ENCODE results near the gene ATG4B. TPM values are rescaled to one million over a fixed set of nuclear protein-coding genes. Genes with fewer than 3 reads are reported as not detected.

ATG4B gene
- total RNA-seq, 1 experiment from 2014 or later: 133 TPM

- DNase-seq (ENCODE audit: low spot score): no peak
- Mint-ChIP-seq H3K9me3 (peaks cover 11% of the 10 kb centered on the region), H3K27ac (peak overlapping the region; percentile 45), H3K27me3 (ENCODE audit: low read depth) (no peaks in the 10 kb centered on the region), H3K4me3 (peak overlapping the region; percentile 81), H3K4me1 (peaks cover 20% of the 10 kb centered on the region), H3K36me3 (peaks cover 40% of the 10 kb centered on the region)
- CTCF ChIA-PET: no interaction called here
- TF ChIP-seq PRRX2 (CRISPR knock-in tag; IDR thresholded peaks at IDR 0.05) (no peak), NFE2L1 (CRISPR knock-in tag; IDR thresholded peaks at IDR 0.05) (no peak), E2F1 (CRISPR knock-in tag; IDR thresholded peaks at IDR 0.05) (no peak), ESRRA (CRISPR knock-in tag; IDR thresholded peaks at IDR 0.05; ENCODE audit: borderline replicate concordance) (no peak)
- POLR2A ChIA-PET: interaction anchor here (0.7 kb wide), 1 partner anchor 35 kb away, joined by 3 read pairs; no protein-coding TSS in a partner anchor
- no peak for ATAC-seq
Measured at GRCh38 chr2:241635756-241636155, 1.7 kb upstream of the ATG4B start.

GRCh38 chr2:241636182-241637017 lies 1.1 kb upstream of the ATG4B start:
- DNase-seq (ENCODE audit: low spot score): peak; percentile 64
- ChIA-PET CTCF (interaction anchor here (1.8 kb wide), 1 partner anchor 23 kb away, joined by 5 read pairs; no protein-coding TSS in a partner anchor), POLR2A (interaction anchor here (0.7 kb wide), 1 partner anchor 35 kb away, joined by 3 read pairs; no protein-coding TSS in a partner anchor)
- ATAC-seq: peak; percentile 49
- H3K9me3 Mint-ChIP-seq: peaks cover 11% of the 10 kb centered on the region
- H3K27ac Mint-ChIP-seq: peak overlapping the region; percentile 45; the same call in 1 of the 2 replicates
- H3K4me1 Mint-ChIP-seq: peaks cover 25% of the 10 kb centered on the region
- H3K4me3 Mint-ChIP-seq: peak overlapping the region; percentile 81
- H3K36me3 Mint-ChIP-seq: peaks cover 35% of the 10 kb centered on the region
- H3K27me3 Mint-ChIP-seq (ENCODE audit: low read depth): no peaks in the 10 kb centered on the region
- TF ChIP-seq PRRX2 (CRISPR knock-in tag; IDR thresholded peaks at IDR 0.05) (no peak), ELF4 (CRISPR knock-in tag; IDR thresholded peaks at IDR 0.05; ENCODE audit: low read depth) (no peak), GABPB1 (CRISPR knock-in tag; IDR thresholded peaks at IDR 0.05) (no peak), ATF6 (CRISPR knock-in tag; IDR thresholded peaks at IDR 0.05) (no peak), ZNF416 (CRISPR knock-in tag; IDR thresholded peaks at IDR 0.05) (no peak), TEAD1 (CRISPR knock-in tag; IDR thresholded peaks at IDR 0.05) (no peak), IRF2 (CRISPR knock-in tag; IDR thresholded peaks at IDR 0.05; ENCODE audit: borderline replicate concordance, low read depth) (no peak), USF2 (CRISPR knock-in tag; IDR thresholded peaks at IDR 0.05) (no peak), ZNF317 (CRISPR knock-in tag; IDR thresholded peaks at IDR 0.05; ENCODE audit: borderline replicate concordance, low read depth) (no peak), AR (CRISPR knock-in tag; IDR thresholded peaks at IDR 0.05) (no peak)
- TF ChIP-seq, protein P1, sequence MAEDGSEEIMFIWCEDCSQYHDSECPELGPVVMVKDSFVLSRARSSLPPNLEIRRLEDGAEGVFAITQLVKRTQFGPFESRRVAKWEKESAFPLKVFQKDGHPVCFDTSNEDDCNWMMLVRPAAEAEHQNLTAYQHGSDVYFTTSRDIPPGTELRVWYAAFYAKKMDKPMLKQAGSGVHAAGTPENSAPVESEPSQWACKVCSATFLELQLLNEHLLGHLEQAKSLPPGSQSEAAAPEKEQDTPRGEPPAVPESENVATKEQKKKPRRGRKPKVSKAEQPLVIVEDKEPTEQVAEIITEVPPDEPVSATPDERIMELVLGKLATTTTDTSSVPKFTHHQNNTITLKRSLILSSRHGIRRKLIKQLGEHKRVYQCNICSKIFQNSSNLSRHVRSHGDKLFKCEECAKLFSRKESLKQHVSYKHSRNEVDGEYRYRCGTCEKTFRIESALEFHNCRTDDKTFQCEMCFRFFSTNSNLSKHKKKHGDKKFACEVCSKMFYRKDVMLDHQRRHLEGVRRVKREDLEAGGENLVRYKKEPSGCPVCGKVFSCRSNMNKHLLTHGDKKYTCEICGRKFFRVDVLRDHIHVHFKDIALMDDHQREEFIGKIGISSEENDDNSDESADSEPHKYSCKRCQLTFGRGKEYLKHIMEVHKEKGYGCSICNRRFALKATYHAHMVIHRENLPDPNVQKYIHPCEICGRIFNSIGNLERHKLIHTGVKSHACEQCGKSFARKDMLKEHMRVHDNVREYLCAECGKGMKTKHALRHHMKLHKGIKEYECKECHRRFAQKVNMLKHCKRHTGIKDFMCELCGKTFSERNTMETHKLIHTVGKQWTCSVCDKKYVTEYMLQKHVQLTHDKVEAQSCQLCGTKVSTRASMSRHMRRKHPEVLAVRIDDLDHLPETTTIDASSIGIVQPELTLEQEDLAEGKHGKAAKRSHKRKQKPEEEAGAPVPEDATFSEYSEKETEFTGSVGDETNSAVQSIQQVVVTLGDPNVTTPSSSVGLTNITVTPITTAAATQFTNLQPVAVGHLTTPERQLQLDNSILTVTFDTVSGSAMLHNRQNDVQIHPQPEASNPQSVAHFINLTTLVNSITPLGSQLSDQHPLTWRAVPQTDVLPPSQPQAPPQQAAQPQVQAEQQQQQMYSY (CRISPR knock-in tag; IDR thresholded peaks at IDR 0.05): no peak
- TF ChIP-seq, protein P2, sequence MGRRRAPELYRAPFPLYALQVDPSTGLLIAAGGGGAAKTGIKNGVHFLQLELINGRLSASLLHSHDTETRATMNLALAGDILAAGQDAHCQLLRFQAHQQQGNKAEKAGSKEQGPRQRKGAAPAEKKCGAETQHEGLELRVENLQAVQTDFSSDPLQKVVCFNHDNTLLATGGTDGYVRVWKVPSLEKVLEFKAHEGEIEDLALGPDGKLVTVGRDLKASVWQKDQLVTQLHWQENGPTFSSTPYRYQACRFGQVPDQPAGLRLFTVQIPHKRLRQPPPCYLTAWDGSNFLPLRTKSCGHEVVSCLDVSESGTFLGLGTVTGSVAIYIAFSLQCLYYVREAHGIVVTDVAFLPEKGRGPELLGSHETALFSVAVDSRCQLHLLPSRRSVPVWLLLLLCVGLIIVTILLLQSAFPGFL (CRISPR knock-in tag; IDR thresholded peaks at IDR 0.05; ENCODE audit: borderline replicate concordance): no peak
- TF ChIP-seq, protein P3, sequence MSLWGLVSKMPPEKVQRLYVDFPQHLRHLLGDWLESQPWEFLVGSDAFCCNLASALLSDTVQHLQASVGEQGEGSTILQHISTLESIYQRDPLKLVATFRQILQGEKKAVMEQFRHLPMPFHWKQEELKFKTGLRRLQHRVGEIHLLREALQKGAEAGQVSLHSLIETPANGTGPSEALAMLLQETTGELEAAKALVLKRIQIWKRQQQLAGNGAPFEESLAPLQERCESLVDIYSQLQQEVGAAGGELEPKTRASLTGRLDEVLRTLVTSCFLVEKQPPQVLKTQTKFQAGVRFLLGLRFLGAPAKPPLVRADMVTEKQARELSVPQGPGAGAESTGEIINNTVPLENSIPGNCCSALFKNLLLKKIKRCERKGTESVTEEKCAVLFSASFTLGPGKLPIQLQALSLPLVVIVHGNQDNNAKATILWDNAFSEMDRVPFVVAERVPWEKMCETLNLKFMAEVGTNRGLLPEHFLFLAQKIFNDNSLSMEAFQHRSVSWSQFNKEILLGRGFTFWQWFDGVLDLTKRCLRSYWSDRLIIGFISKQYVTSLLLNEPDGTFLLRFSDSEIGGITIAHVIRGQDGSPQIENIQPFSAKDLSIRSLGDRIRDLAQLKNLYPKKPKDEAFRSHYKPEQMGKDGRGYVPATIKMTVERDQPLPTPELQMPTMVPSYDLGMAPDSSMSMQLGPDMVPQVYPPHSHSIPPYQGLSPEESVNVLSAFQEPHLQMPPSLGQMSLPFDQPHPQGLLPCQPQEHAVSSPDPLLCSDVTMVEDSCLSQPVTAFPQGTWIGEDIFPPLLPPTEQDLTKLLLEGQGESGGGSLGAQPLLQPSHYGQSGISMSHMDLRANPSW (CRISPR knock-in tag; conservative IDR thresholded peaks at IDR 0.05; ENCODE audit: low read depth): no peak
